GM06990 (cell line): ENCODE data around the gene MBP.

Source experiments
- DNase-seq: peaks from one replicate; pipeline ENCODE4 v3.0.0-alpha.2; 2011; ENCODE audit not compliant: insufficient read length; ENCODE audit errors: extremely low read depth
- H3K27me3 ChIP-seq: replicated peaks from 2 replicates; pipeline ENCODE4 v1.6.0; 2011; ENCODE audit warnings: low read length; ENCODE audit not compliant: control insufficient read depth, insufficient read depth
- H3K36me3 ChIP-seq: 2 replicates; pipeline ENCODE4 v1.5.1; 2011; ENCODE audit warnings: low read length; ENCODE audit not compliant: control insufficient read depth, insufficient read depth
- H3K4me3 ChIP-seq: replicated peaks from 2 replicates; pipeline ENCODE4 v1.5.1; 2011; ENCODE audit warnings: low read depth, mild to moderate bottlenecking, control low read depth, low read length
- CTCF ChIP-seq: IDR thresholded peaks from 2 replicates; pipeline ENCODE4 v1.5.1; 2011; ENCODE audit warnings: low read length, control low read depth, mild to moderate bottlenecking, inconsistent platforms; ENCODE audit not compliant: insufficient read depth, poor library complexity, severe bottlenecking

The MBP gene

GRCh38 chr18:77098029-77098428, 34.6 kb downstream of the MBP start:
- Histone ChIP-seq H3K4me3 (no peak overlapping the region), H3K36me3 (peaks cover 7% of the 10 kb centered on the region), H3K27me3 (no peaks in the 10 kb centered on the region)
- TF ChIP-seq CTCF, result no peak
- DNase-seq, result no peak

- no peak overlapping the region for H3K4me3 ChIP-seq
- TF ChIP-seq CTCF, result no peak
- DNase-seq, result no peak
- H3K27me3 ChIP-seq, result no peaks in the 10 kb centered on the region
- H3K36me3 ChIP-seq, result peaks cover 9% of the 10 kb centered on the region
Measured at GRCh38 chr18:77096936-77097886, 35.4 kb downstream of the MBP start.

DNA sequence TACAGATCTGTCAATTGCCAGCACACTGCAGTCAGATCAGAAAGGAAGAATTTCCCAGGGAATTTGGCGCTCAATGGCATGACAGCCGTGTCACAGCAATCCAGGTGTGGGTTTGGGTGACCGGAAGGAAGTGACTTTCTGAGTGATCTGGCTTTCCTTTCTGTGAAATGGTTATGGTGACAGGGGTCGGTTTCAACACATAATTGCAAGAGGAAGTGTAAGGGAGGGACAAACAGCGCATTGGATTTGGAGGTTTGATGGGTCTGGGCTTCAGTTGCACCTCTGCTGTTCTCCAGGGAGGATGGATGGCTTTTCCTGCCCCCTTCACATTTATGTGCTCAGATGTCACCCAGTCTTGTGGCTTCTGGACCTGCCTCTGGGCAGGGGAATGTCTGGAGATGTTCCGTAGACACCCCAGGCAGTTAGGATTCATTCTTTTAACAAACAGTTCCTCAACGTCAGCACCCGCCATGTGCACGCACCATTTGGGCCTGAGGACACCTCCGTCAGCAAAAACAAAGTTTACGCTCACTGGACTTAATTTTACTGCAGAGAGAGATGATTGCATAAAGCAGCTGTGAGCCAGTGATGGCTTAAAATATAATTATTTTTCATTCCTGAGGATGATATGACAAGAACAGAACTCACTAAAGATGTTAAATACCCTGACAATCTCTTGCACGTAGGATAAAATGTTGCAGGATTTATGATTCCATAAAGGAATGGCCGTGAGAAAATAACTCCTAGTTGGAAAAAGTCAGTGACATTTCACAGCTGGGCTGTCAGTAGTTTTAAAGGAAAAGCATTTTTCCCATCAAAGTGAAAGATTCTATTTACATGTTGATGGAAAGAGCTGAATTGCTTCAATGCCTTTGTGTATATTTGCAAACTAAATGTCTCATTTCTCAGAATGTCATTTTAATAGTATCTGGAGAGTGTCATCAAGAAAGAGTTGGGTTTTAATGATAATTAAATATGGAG, 36.9 kb downstream of the MBP start:
- Histone ChIP-seq H3K4me3 (no peak overlapping the region), H3K27me3 (no peaks in the 10 kb centered on the region), H3K36me3 (peaks cover 9% of the 10 kb centered on the region)
- TF ChIP-seq CTCF, result no peak
- DNase-seq, result no peak

- no peak for TF ChIP-seq CTCF
- peaks cover 14% of the 10 kb centered on the region for H3K36me3 ChIP-seq
- no peaks in the 10 kb centered on the region for H3K27me3 ChIP-seq
- no peak for DNase-seq
- H3K4me3 ChIP-seq, result no peak overlapping the region
Measured at GRCh38 chr18:77093586-77093985, 39.0 kb downstream of the MBP start.

GRCh38 chr18:77093067-77093430, 39.5 kb downstream of the MBP start:
- no peak for DNase-seq
- H3K36me3 ChIP-seq, result peaks cover 14% of the 10 kb centered on the region
- no peaks in the 10 kb centered on the region for H3K27me3 ChIP-seq
- H3K4me3 ChIP-seq, result no peak overlapping the region
- TF ChIP-seq CTCF, result no peak
